MM.1S (cell line): ENCODE measurements around the gene C19orf81.

Source experiments
- EZH2phosphoT487 ChIP-seq: fragments of 300-600 bp; sonication (generic); IDR thresholded peaks from 2 replicates; pipeline ENCODE4 v1.6.1; 2018; ENCODE audit warnings: antibody characterized with exemption, low read length
- TF ChIP-seq, protein P1 (sequence below): fragments of 300-600 bp; sonication (generic); IDR thresholded peaks from 2 replicates; pipeline ENCODE4 v1.5.1; 2016; ENCODE audit warnings: antibody characterized with exemption, low read length, mixed read lengths

DNA sequence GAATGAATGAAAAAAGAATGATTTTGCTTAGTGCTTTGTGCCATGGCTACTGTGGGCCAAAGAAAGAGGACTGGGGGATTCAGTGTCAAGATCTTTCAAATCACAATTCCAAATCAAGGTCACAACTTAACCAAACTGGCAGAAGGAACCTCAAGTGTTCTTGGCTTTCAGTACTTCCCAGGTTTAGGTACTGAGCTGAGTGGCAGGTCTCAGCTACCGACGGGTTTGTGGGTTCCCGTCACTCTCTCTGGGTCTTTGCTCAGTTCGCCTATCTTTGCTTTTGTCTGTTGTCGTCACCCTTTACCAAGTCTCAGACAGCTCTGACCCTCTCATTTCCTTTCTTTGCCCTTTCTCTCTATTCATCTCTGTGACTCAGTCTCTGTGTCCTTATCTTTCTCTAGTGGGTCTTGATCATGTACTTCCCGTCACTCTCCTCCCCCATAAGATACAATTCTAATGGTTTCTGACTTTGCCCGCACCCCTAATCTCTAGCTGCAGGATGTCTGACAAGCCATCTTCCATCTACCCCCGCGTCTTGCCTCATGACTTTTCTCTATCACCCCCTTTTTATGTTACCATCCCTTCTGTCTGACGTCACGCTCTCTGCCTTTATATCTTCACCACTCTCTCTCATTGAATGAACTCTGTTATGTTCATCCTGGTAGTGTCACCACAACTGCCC lies 47.7 kb upstream of the C19orf81 start:
- TF ChIP-seq EZH2phosphoT487 = no peak
- TF ChIP-seq, protein P1, sequence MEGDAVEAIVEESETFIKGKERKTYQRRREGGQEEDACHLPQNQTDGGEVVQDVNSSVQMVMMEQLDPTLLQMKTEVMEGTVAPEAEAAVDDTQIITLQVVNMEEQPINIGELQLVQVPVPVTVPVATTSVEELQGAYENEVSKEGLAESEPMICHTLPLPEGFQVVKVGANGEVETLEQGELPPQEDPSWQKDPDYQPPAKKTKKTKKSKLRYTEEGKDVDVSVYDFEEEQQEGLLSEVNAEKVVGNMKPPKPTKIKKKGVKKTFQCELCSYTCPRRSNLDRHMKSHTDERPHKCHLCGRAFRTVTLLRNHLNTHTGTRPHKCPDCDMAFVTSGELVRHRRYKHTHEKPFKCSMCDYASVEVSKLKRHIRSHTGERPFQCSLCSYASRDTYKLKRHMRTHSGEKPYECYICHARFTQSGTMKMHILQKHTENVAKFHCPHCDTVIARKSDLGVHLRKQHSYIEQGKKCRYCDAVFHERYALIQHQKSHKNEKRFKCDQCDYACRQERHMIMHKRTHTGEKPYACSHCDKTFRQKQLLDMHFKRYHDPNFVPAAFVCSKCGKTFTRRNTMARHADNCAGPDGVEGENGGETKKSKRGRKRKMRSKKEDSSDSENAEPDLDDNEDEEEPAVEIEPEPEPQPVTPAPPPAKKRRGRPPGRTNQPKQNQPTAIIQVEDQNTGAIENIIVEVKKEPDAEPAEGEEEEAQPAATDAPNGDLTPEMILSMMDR = no peak
